HG03108 (cell line): ENCODE measurements around the gene APOL4.
"Not testable (repeated sequence)": the region's sequence is repeated elsewhere in the genome, so short reads cannot be mapped to it uniquely, and the experiment has no call there.

Experiments
- ATAC-seq: cut with Tn5 transposase; IDR thresholded peaks from one replicate; pipeline ENCODE4 v1.9.1; 2021; ENCODE audit warnings: moderate library complexity; ENCODE audit not compliant: unreplicated experiment

Gene APOL4

GRCh38 chr22:36208914-36209313 lies 7.3 kb upstream of the APOL4 start:
- ATAC-seq: no peak

- no peak for ATAC-seq
Observed at GRCh38 chr22:36208162-36208765, 6.7 kb upstream of the APOL4 start.

- no peak for ATAC-seq
Observed at GRCh38 chr22:36206255-36206654, 4.6 kb upstream of the APOL4 start.

GRCh38 chr22:36205573-36205972 lies 4.0 kb upstream of the APOL4 start:
- ATAC-seq: not testable (repeated sequence)

- ATAC-seq: no peak
Observed at GRCh38 chr22:36204632-36205015, 3.0 kb upstream of the APOL4 start.

GRCh38 chr22:36204001-36204631 lies 2.5 kb upstream of the APOL4 start:
- ATAC-seq: no peak

GRCh38 chr22:36203441-36203840 lies 1.8 kb upstream of the APOL4 start:
- ATAC-seq: not testable (repeated sequence)

GRCh38 chr22:36202906-36203305 lies 1.3 kb upstream of the APOL4 start:
- ATAC-seq: not testable (repeated sequence)

GRCh38 chr22:36201025-36201424 lies 584 bp downstream of the APOL4 start:
- not testable (repeated sequence) for ATAC-seq

GRCh38 chr22:36199001-36199551 lies 2.5 kb downstream of the APOL4 start:
- ATAC-seq: no peak

- no peak for ATAC-seq
Observed at GRCh38 chr22:36198536-36198935, 3.1 kb downstream of the APOL4 start.

- no peak for ATAC-seq
Observed at GRCh38 chr22:36197514-36198146, 4.0 kb downstream of the APOL4 start.

GRCh38 chr22:36197065-36197440 lies 4.6 kb downstream of the APOL4 start:
- no peak for ATAC-seq

- no peak for ATAC-seq
Observed at GRCh38 chr22:36196254-36197064, 5.2 kb downstream of the APOL4 start.

GRCh38 chr22:36194971-36195370 lies 6.6 kb downstream of the APOL4 start:
- no peak for ATAC-seq

- ATAC-seq: no peak
Observed at GRCh38 chr22:36194385-36194784, 7.2 kb downstream of the APOL4 start.

GRCh38 chr22:36193577-36193976 lies 8.0 kb downstream of the APOL4 start:
- no peak for ATAC-seq

- ATAC-seq: no peak
Observed at GRCh38 chr22:36193171-36193570, 8.4 kb downstream of the APOL4 start.

GRCh38 chr22:36192542-36192941 lies 9.1 kb downstream of the APOL4 start:
- ATAC-seq: no peak

- ATAC-seq: no peak
Observed at GRCh38 chr22:36191106-36191836, 10.3 kb downstream of the APOL4 start.

- not testable (repeated sequence) for ATAC-seq
Observed at GRCh38 chr22:36187862-36188261, 13.7 kb downstream of the APOL4 start.
